ENCODE measurements around the gene PRKCH.

DNA sequence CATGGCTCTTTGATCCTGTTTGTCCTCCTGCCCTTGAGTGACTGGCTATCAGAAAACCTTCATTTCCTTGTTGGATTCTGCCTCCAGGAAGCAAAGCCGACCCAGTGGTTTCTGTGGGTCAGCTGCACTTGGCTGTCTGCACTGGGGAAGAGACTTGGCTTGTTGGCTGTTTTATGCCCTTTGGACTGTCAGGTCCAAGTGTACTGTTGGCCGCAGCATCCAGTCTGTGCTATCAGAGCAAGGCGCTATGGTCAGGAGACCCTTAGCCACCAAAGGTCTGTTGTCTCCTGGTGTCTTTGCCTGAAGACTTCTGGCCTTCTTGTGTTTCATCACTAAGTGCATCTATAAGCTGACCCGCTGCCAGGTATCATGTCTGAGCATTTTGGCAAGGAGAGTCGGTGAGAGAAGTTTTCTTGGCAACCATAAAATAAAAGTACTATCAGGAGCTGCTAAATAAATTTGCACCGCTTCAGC is 196.6 kb downstream of the PRKCH start:
- TF ChIP-seq OSR1 (CRISPR knock-in tag; IDR thresholded peaks at IDR 0.05) (no peak), ZNF565 (CRISPR knock-in tag; conservative IDR thresholded peaks at IDR 0.05; ENCODE audit: low read depth) (no peak)

Data from SK-N-SH treated with all-trans-retinoic acid at 6 μM for 48 hours (cell line).